Pons (tissue), 1 donor: ENCODE data around the gene DLG4.

Source experiments
- DNase-seq: peaks from one replicate; pipeline ENCODE4 v3.0.0-alpha.2; 2016; ENCODE audit warnings: low spot score

DLG4 gene

GRCh38 chr17:7156342-7156940 is 63.2 kb downstream of the DLG4 start:
- DNase-seq = no peak

DNA sequence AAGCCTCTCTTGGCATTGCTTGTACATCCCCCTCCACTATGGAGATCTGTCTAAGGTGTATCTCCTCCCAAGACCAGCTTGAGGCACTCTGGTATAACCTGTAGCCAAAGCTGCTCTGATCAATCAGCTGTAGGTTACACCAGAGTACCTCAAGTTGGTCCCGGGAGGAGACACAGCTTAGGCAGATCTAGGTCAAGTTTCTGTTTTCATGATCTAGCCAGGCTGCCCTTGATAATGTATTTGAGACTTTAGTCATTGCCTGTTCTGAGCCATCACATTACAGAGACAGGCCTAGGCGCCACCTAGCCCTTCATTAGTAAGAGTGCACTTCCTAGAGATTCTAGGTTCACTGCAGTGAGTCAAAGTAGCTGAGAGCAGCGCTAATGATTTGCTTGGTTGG is 71.9 kb downstream of the DLG4 start:
- DNase-seq = no peak

DNA sequence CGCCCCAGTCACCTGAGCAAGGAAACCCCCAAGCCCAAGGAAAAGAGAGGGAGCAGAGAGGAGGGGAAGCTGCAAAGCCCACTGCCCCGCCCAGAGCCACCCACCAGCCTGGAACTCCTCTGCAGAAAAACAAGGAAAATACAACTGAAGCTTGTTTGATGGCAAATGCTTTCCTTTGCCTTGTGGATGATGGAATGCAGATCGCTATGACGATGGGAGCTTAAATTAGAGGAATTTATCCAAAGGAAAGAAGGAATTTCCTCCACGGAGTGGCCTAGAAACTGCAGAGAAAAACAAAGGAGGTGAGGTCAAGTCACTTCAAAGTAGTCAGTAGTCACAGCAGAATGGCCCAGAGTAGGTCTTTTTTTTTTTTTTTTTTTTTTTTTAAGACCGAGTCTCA is 73.5 kb downstream of the DLG4 start:
- DNase-seq = no peak

GRCh38 chr17:7144213-7144612 is 75.4 kb downstream of the DLG4 start:
- no peak for DNase-seq

- DNase-seq = no peak
These were observed 77.8 kb downstream of the DLG4 start for GRCh38 chr17:7141824-7142223.

DNA sequence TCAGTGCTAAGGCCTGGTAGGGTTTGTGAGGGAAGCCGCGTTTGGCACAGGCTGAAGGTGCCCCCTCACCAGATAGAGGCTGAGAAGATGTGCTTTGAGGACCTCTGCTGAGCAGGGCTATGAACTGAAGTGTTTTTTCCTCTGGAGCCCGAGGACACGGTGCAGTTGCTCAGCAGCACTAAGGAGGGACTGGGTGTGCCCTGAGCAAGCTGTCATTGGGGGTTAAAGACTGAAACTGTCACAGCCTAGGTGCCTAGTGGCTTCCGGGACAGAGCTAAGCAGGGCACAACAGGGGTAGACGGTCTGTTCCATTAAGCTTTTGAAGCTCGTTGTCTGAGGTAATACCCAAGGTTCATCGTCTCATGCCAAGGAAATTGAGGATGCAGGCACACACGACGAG is 80.2 kb downstream of the DLG4 start:
- DNase-seq = no peak

GRCh38 chr17:7138800-7139381 is 80.7 kb downstream of the DLG4 start:
- DNase-seq = no peak

- no peak for DNase-seq
These were observed 82.3 kb downstream of the DLG4 start for GRCh38 chr17:7137171-7137943.
